NB4 (cell line): ENCODE measurements around the gene PRDM13.

Experiments
- DNase-seq: peaks from one replicate; pipeline ENCODE4 v3.0.0; 2010; ENCODE audit warnings: low read depth
- H3K4me3 ChIP-seq: one replicate; pipeline ENCODE4 v1.5.1; 2011; ENCODE audit warnings: mild to moderate bottlenecking, low read depth, low read length, moderate library complexity
- CTCF ChIP-seq: IDR thresholded peaks from one replicate; pipeline ENCODE4 v1.5.1; 2012; ENCODE audit warnings: low read depth, low read length
- MAX ChIP-seq: IDR thresholded peaks from 2 replicates; pipeline ENCODE4 v1.6.1; 2011; ENCODE audit warnings: low read depth, low read length
- MYC ChIP-seq: IDR thresholded peaks from 2 replicates; pipeline ENCODE4 v1.6.1; 2011; ENCODE audit warnings: low read depth, low read length
- POLR2A ChIP-seq: IDR thresholded peaks from 2 replicates; pipeline ENCODE4 v1.6.1; 2011; ENCODE audit warnings: mild to moderate bottlenecking; ENCODE audit not compliant: insufficient read length; ENCODE audit errors: extremely low read depth

Gene PRDM13

GRCh38 chr6:99573980-99574617, 32.5 kb upstream of the PRDM13 start:
- DNase-seq, result no peak
- H3K4me3 ChIP-seq, result no peak overlapping the region
- TF ChIP-seq MAX, result no peak
- no peak for TF ChIP-seq CTCF
- TF ChIP-seq POLR2A, result no peak
- no peak for TF ChIP-seq MYC

- DNase-seq, result no peak
- no peak overlapping the region for H3K4me3 ChIP-seq
- TF ChIP-seq POLR2A, result no peak
- no peak for TF ChIP-seq MYC
Measured at GRCh38 chr6:99575544-99576227, 30.9 kb upstream of the PRDM13 start.

GRCh38 chr6:99579781-99580180, 26.9 kb upstream of the PRDM13 start:
- DNase-seq, result no peak
- TF ChIP-seq MYC (no peak), POLR2A (no peak), CTCF (no peak)
- H3K4me3 ChIP-seq, result no peak overlapping the region

- TF ChIP-seq MYC (no peak), POLR2A (no peak), MAX (no peak), CTCF (no peak)
- DNase-seq, result no peak
Measured at GRCh38 chr6:99587792-99588191, 18.8 kb upstream of the PRDM13 start.

GRCh38 chr6:99588618-99589289, 17.9 kb upstream of the PRDM13 start:
- 0 out of 2 replicates have a peak, but pooled peaks have one; percentile 14 for TF ChIP-seq MYC
- TF ChIP-seq MAX, result peak; percentile 51; the same call in 1 of the 2 replicates
- TF ChIP-seq POLR2A, result no peak
- TF ChIP-seq CTCF, result peak; percentile 71
- H3K4me3 ChIP-seq, result peak overlapping the region; percentile 58
- peak; percentile 92 for DNase-seq

More at GRCh38 chr6:99587792-99588191, 18.8 kb upstream of the PRDM13 start:
- no peak overlapping the region for H3K4me3 ChIP-seq

GRCh38 chr6:99589290-99589672, 17.4 kb upstream of the PRDM13 start:
- peak overlapping the region; percentile 58 for H3K4me3 ChIP-seq
- no peak for DNase-seq
- TF ChIP-seq MAX (no peak), MYC (no peak), POLR2A (no peak), CTCF (no peak)
